ENCODE data around the gene FUT7.

FUT7 gene

GRCh38 chr9:137031904-137032640, at the start of gene FUT7:
FUT7 (minus strand) TSS chr9:137032088; CDS start chr9:137031991, 97 bp downstream.
- FAIRE-seq (no peak), DNase-seq (ENCODE audit: low spot score) (no peak)

GRCh38 chr9:137080260-137081122, 48.6 kb upstream of the FUT7 start:
- FAIRE-seq (no peak), DNase-seq (ENCODE audit: low spot score) (no peak)

GRCh38 chr9:137079401-137079787, 47.5 kb upstream of the FUT7 start:
- DNase-seq (ENCODE audit: low spot score) (no peak), FAIRE-seq (no peak)

GRCh38 chr9:137078701-137079400, 47.0 kb upstream of the FUT7 start:
- FAIRE-seq, result no peak

GRCh38 chr9:137077758-137078693, 46.1 kb upstream of the FUT7 start:
- peak; percentile 23 for FAIRE-seq

More at GRCh38 chr9:137078701-137079400, 47.0 kb upstream of the FUT7 start:
- DNase-seq (ENCODE audit: low spot score), result no peak

GRCh38 chr9:137077010-137077747, 45.3 kb upstream of the FUT7 start, which contains the start of gene UAP1L1:
UAP1L1 (plus strand) TSS chr9:137077517; CDS start chr9:137077533, 16 bp downstream.
- DNase-seq (ENCODE audit: low spot score) (peak; percentile 62), FAIRE-seq (peak; percentile 89)

More at GRCh38 chr9:137077758-137078693, 46.1 kb upstream of the FUT7 start:
- no peak for DNase-seq (ENCODE audit: low spot score)

GRCh38 chr9:137076636-137077009, 44.7 kb upstream of the FUT7 start:
- no peak for DNase-seq (ENCODE audit: low spot score)
- FAIRE-seq, result no peak

- DNase-seq (ENCODE audit: low spot score) (no peak), FAIRE-seq (no peak)
These were observed 43.4 kb upstream of the FUT7 start for GRCh38 chr9:137075275-137075775.

GRCh38 chr9:137074657-137075274, 42.9 kb upstream of the FUT7 start:
- no peak for DNase-seq (ENCODE audit: low spot score)
- FAIRE-seq, result no peak

- FAIRE-seq, result no peak
- no peak for DNase-seq (ENCODE audit: low spot score)
These were observed 42.1 kb upstream of the FUT7 start for GRCh38 chr9:137073992-137074399.

GRCh38 chr9:137071282-137071681, 39.4 kb upstream of the FUT7 start:
- FAIRE-seq, result no peak

GRCh38 chr9:137070906-137071275, 39.0 kb upstream of the FUT7 start:
- DNase-seq (ENCODE audit: low spot score), result no peak
- no peak for FAIRE-seq

More at GRCh38 chr9:137071282-137071681, 39.4 kb upstream of the FUT7 start:
- no peak for DNase-seq (ENCODE audit: low spot score)

GRCh38 chr9:137070201-137070905, 38.5 kb upstream of the FUT7 start, which contains the start of gene SAPCD2:
SAPCD2 (minus strand) TSS chr9:137070557; CDS start chr9:137070460, 97 bp downstream.
- FAIRE-seq, result peak; percentile 46
- peak; percentile 93 for DNase-seq (ENCODE audit: low spot score)

GRCh38 chr9:137069508-137070091, 37.7 kb upstream of the FUT7 start:
- DNase-seq (ENCODE audit: low spot score) (no peak), FAIRE-seq (no peak)

- FAIRE-seq (no peak), DNase-seq (ENCODE audit: low spot score) (no peak)
These were observed 36.9 kb upstream of the FUT7 start for GRCh38 chr9:137068539-137069507.

GRCh38 chr9:137067860-137068538, 36.1 kb upstream of the FUT7 start:
- no peak for FAIRE-seq
- DNase-seq (ENCODE audit: low spot score), result peak; percentile 79

All from urothelium cell line (cell line).